Dedifferentiated amniotic fluid mesenchymal stem cell (primary cell): ENCODE data around the gene CNTNAP2.

Experiments
- DNase-seq: peaks from one replicate; pipeline ENCODE4 v3.0.0-alpha.2; 2016; ENCODE audit errors: extremely low spot score

Gene CNTNAP2

GRCh38 chr7:147249956-147250355 lies 1133.4 kb downstream of the CNTNAP2 start:
- no peak for DNase-seq

- no peak for DNase-seq
These were observed 1135.2 kb downstream of the CNTNAP2 start for GRCh38 chr7:147251751-147252325.

- DNase-seq, result no peak
These were observed 1145.1 kb downstream of the CNTNAP2 start for GRCh38 chr7:147261693-147262092.

GRCh38 chr7:147265528-147265927 lies 1148.9 kb downstream of the CNTNAP2 start:
- no peak for DNase-seq

GRCh38 chr7:147276106-147276505 lies 1159.5 kb downstream of the CNTNAP2 start:
- DNase-seq, result no peak

- peak; percentile 18 for DNase-seq
These were observed 1160.3 kb downstream of the CNTNAP2 start for GRCh38 chr7:147276783-147277370.

GRCh38 chr7:147279514-147279913 lies 1162.9 kb downstream of the CNTNAP2 start:
- DNase-seq, result no peak

GRCh38 chr7:147279964-147280374 lies 1163.4 kb downstream of the CNTNAP2 start:
- DNase-seq, result no peak

- no peak for DNase-seq
These were observed 1165.6 kb downstream of the CNTNAP2 start for GRCh38 chr7:147282204-147282603.

- DNase-seq, result no peak
These were observed 1179.6 kb downstream of the CNTNAP2 start for GRCh38 chr7:147296201-147296600.

- no peak for DNase-seq
These were observed 1180.4 kb downstream of the CNTNAP2 start for GRCh38 chr7:147296986-147297385.

GRCh38 chr7:147298611-147299043 lies 1182.0 kb downstream of the CNTNAP2 start:
- DNase-seq, result peak; percentile 47

- no peak for DNase-seq
These were observed 1183.7 kb downstream of the CNTNAP2 start for GRCh38 chr7:147300293-147300692.

- no peak for DNase-seq
These were observed 1187.8 kb downstream of the CNTNAP2 start for GRCh38 chr7:147304376-147304775.

- DNase-seq, result no peak
These were observed 1189.2 kb downstream of the CNTNAP2 start for GRCh38 chr7:147305827-147306226.

- DNase-seq, result no peak
These were observed 1191.9 kb downstream of the CNTNAP2 start for GRCh38 chr7:147308539-147308938.

- DNase-seq, result no peak
These were observed 1194.7 kb downstream of the CNTNAP2 start for GRCh38 chr7:147311336-147311735.

- no peak for DNase-seq
These were observed 1204.9 kb downstream of the CNTNAP2 start for GRCh38 chr7:147321504-147321903.

- DNase-seq, result no peak
These were observed 1216.4 kb downstream of the CNTNAP2 start for GRCh38 chr7:147332988-147333387.

- DNase-seq, result no peak
These were observed 1246.5 kb downstream of the CNTNAP2 start for GRCh38 chr7:147363101-147363500.

- no peak for DNase-seq
These were observed 1259.6 kb downstream of the CNTNAP2 start for GRCh38 chr7:147376192-147376591.

- DNase-seq, result no peak
These were observed 1264.3 kb downstream of the CNTNAP2 start for GRCh38 chr7:147380926-147381325.

- DNase-seq, result no peak
These were observed 1277.7 kb downstream of the CNTNAP2 start for GRCh38 chr7:147394329-147394728.

GRCh38 chr7:147400221-147400689 lies 1283.7 kb downstream of the CNTNAP2 start:
- DNase-seq, result peak; percentile 53
